VCaP (cell line): ENCODE results near the gene CACNA2D4.

Experiments used
- H3K27ac ChIP-seq: fragments of 450-650 bp; 2 replicates; pipeline ENCODE4 v1.5.1; 2017
- TF ChIP-seq, protein P1 (sequence below): fragments of 450-650 bp; conservative IDR thresholded peaks from 2 replicates; pipeline ENCODE4 v1.5.1; 2017; ENCODE audit warnings: mild to moderate bottlenecking, moderate library complexity

CACNA2D4 gene

DNA sequence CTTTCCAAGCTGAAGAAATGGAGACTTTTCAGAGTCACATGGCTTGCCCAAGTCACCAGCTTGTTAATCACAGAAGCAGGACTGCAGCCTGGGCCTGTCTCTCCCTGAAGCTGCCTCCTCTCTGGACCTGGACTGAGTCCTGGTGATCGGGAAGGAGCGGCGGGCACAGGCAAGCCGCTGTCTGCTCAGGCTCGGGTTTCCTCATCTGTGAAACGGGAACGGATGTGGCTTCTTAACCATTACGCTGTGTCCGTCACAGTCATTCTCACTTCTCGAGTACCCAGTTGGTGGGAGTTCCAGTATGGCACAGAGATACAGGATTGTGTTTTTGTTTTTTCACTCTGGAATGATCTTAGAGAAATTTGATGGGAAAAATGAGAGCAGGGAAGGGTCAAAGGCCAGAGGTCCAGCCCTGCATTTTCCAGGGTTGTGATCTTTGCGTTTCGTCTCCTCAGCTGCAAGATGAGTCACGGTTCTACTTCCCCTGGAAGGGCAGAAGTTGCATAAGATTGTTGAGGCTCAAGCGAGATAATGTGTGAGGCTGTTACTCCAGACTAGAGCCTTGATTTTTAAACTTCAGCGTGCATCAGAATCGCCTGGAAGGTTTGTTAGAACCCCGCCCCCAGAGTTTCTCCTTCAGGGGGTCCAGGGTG, 105.7 kb downstream of the CACNA2D4 start:
- no peak overlapping the region for H3K27ac ChIP-seq
- TF ChIP-seq, protein P1, sequence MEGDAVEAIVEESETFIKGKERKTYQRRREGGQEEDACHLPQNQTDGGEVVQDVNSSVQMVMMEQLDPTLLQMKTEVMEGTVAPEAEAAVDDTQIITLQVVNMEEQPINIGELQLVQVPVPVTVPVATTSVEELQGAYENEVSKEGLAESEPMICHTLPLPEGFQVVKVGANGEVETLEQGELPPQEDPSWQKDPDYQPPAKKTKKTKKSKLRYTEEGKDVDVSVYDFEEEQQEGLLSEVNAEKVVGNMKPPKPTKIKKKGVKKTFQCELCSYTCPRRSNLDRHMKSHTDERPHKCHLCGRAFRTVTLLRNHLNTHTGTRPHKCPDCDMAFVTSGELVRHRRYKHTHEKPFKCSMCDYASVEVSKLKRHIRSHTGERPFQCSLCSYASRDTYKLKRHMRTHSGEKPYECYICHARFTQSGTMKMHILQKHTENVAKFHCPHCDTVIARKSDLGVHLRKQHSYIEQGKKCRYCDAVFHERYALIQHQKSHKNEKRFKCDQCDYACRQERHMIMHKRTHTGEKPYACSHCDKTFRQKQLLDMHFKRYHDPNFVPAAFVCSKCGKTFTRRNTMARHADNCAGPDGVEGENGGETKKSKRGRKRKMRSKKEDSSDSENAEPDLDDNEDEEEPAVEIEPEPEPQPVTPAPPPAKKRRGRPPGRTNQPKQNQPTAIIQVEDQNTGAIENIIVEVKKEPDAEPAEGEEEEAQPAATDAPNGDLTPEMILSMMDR = no peak

DNA sequence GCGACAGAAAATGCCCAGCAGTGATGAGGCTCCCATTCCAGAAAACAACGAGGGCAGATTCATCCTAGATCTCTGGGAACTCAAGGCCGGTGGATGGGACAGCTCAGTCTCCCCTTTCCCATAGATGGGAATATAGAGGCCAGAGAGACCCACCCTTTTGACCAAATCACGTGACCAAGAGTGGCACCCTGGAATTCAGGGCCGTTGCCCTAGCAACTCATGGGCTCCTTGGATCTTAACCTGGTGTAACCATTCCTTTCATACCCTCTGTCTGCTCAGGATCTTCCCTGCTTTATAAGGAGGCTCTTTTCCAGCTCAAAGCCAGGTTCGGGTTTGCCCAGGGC, 106.5 kb downstream of the CACNA2D4 start:
- no peak overlapping the region for H3K27ac ChIP-seq
- TF ChIP-seq, protein P1 = no peak

DNA sequence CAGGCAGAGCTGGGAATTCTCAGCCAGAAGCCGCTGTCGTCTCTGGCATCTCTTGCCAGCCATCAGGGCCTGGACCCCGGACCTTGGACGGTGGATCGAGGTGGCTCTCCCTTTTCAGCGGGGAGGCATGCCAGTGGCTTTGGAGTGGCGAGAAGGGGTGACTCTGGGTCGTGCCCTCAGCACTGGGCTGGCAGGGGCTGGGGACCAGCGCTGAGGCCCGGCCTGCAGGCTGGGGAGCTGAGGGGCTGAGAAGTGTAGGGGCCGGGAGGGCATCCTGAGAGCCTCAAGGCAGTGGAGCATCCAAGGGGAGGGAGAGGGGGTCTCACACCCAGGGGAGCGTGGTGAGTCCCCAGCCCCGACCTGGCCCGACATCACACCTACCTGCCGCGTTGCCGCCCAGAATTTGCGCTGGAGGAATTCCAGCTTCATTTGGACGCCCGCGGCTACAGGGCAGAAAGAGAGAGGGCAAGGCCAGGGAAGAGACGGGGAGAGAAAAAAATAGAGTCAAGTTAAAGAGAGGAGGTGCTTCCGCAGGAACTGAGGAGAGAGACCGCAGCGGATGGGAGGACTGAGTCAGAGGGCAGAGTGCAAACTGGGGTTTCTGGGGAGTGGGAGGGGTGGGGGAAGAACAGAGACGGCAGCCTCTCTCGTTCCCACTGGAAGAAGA, 107.0 kb downstream of the CACNA2D4 start:
- TF ChIP-seq, protein P1 = no peak
- H3K27ac ChIP-seq = no peak overlapping the region

DNA sequence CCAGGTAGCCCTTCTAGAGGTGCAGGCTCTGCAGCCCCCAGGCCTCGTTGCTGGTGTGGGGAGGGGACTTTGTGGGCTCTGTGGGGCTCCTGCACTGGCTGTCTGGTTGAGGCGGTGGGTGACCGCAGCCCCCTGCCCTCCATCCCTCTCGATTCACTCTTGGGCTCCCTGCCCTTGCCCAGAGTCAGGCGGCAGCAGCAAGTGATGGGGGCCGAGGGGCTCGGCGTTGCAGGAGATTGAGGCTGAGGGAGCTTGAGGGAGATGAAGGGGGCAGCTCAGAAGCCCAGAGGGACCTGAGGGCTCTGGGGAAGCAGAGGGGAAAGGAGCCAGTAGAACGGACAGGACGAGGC, 107.5 kb downstream of the CACNA2D4 start:
- no peak overlapping the region for H3K27ac ChIP-seq
- TF ChIP-seq, protein P1 = no peak

DNA sequence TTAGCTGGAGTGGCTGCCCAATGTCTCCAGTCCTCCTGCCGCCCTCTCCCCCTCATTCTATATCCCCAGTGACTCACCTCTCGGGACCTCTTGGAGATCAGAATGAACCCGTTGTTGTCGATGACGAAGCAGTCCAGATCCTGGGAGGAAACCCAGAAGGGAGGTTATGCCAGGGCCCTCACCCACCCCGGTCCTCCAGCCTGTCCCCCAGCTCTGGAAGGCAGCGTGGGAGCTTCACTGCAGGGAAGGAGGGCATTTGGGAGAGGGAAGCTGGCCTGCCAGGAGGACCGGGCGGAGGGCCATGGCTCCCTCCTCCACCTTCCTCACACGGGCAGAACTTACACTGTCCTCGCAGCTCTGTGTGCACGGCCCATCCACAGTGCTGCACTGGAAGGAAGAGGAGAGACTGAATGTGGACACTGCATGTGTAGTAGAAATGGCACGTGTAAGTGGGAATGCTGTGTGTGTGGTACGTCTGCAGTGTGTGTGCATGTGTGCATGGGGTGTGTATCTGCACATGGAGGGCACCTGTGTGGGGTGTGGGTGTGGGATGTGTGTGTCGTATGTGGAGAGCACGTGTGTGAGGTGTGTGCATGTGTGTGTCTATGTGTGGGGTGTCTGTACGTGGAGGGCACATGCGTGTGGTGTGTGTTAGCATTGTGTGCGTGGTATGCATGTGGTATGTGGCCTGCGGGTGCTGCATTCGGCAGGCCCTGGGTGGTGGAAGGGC, 108.1 kb downstream of the CACNA2D4 start:
- TF ChIP-seq, protein P1 = no peak
- no peak overlapping the region for H3K27ac ChIP-seq

DNA sequence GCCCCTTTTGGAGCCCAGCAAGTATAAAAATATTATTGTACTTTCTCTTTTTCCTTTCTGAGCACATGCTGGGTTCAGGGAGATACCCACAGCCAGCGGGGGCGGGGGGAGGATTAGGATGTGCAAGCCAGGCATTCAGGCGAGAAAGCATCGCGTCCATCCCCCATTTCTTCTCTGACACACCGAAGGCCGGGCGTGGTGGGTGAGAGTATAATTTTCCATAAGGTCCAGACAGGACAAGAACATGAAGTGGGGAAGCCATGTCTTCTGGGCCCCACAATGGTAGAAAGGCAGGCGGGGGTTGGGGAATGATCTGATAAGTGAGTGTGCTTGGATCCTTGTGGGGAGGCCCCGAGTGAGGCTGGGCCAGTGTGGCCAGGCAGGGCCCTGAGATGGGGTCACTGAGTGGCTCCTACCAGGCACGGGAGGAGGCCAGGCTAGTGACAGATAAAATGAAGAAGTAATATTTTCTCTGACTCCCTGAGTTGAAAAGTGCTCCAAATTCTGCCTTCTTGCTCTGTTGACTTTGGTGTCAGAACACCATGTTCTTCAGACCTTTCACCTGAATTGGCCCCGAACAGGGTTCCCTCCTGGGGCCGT, 108.8 kb downstream of the CACNA2D4 start:
- no peak overlapping the region for H3K27ac ChIP-seq
- TF ChIP-seq, protein P1 = no peak

DNA sequence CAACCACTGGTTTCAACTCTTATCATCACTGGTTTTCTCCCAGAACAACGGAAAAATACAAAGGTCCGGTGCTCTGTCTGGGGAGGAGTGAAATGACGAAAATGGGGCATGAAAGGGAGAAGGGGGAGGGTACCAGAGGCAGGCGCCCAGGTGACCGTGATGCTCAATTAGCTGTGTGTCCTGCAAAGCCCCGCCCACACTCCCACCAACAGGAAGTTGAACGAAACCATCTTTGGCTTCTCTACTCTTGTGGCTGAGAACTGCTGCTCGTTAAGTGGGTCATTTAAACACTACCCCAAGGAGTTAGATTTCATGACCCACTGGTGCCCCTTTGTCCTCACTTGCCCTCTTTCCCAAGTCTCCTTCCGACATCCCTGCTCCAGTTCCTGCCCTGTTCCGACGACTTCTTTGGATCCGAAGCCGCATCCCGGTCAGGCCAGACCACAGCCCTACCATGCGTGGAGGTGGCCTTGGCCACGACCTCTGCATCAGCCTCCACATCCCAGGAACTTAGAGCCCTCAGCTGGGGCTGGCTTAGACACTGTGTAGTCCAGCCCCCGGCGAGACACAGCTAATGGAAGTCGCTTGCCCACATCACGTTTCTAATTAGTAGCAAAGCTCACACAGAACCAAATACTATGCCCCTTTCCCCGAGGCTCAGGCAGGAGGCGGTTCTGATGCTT, 109.5 kb downstream of the CACNA2D4 start:
- TF ChIP-seq, protein P1 = no peak

More for the DNA sequence above, 109.5 kb downstream of the CACNA2D4 start:
- no peak overlapping the region for H3K27ac ChIP-seq
